HCT116 (cell line): ENCODE data around the gene FBLN7. TPM values are rescaled to one million over a fixed set of nuclear protein-coding genes. Genes with fewer than 3 reads are reported as not detected.

Experiments used
- ATAC-seq: fragments of 200-7000 bp; cut with Tn5 transposase; 2 replicates; pipeline ENCODE4 v1.9.1; 2020; ENCODE audit warnings: mild to moderate bottlenecking, moderate library complexity
- BruUV-seq: library from RNA; stranded (reverse); fragments of 400-500 nt; replicated peaks from 2 replicates; lab custom pipeline; 2021; lab: Mats Ljungman, UMichigan
- CTCF ChIA-PET: fragments of 300-600 bp; sonication (Branson Sonifier 250); formaldehyde crosslinking; loops from one replicate; lab custom pipeline; 2021; ENCODE audit warnings: antibody characterized with exemption; lab: Charles Lee
- POLR2A ChIA-PET: fragments of 300-600, 350-600 bp; sonication (Branson Sonifier 250); formaldehyde crosslinking; loops from one replicate; lab custom pipeline; 2021; ENCODE audit warnings: antibody characterized with exemption; lab: Charles Lee
- RAD21 ChIA-PET, 2 experiments: fragments of 300-600 bp; sonication (Branson Sonifier 250); formaldehyde crosslinking; loops; one replicate each; lab custom pipeline; 2023; ENCODE audit warnings: low total read pairs in 2 of 2; ENCODE audit not compliant: uncharacterized antibody in 2 of 2, unreplicated experiment in 2 of 2, low non-redundant PET in 1 of 2; lab: Charles Lee
- DNase-seq: peaks from one replicate; pipeline ENCODE4 v3.0.0-alpha.2; 2010; ENCODE audit warnings: low read depth, low spot score
- H2AFZ ChIP-seq: fragments of 200-600 bp; shearing (Covaris generic), sonication (generic); 2 replicates; pipeline ENCODE4 v1.6.1; 2017; ENCODE audit warnings: low read depth, mixed run types, mixed read lengths, antibody characterized with exemption, low read length; ENCODE audit not compliant: poor library complexity, severe bottlenecking
- H3K27ac ChIP-seq: 2 replicates; pipeline ENCODE4 v1.5.1; 2012; ENCODE audit warnings: low read depth, low read length
- H3K27me3 ChIP-seq: fragments of 200-600 bp; sonication (generic); 2 replicates; pipeline ENCODE4 v1.6.1; 2016; ENCODE audit warnings: mixed run types, low read length, mixed read lengths; ENCODE audit not compliant: insufficient read depth
- H3K36me3 ChIP-seq, 2 experiments: fragments of 200-500 bp in 1 of 2; fragments of 200-600 bp in 1 of 2; sonication (Bioruptor generic) in 1 of 2; sonication (generic) in 1 of 2; 2 replicates each; pipeline versions ENCODE4 v1.5.1 to v1.6.1; 2014 to 2016; ENCODE audit warnings: low read length in 2 of 2, inconsistent platforms in 1 of 2, mixed read lengths in 1 of 2, mixed run types in 1 of 2; ENCODE audit not compliant: insufficient read depth in 2 of 2, control insufficient read depth in 1 of 2
- H3K4me1 ChIP-seq, 2 experiments: fragments of 200-600 bp in 1 of 2; sonication (generic) in 1 of 2; 2 replicates each; pipeline versions ENCODE4 v1.5.1 to v1.6.1; 2012 to 2017; ENCODE audit warnings: low read length in 2 of 2, inconsistent platforms in 1 of 2, mild to moderate bottlenecking in 1 of 2, mixed read lengths in 1 of 2, mixed run types in 1 of 2, moderate library complexity in 1 of 2; ENCODE audit not compliant: insufficient read depth in 2 of 2, control insufficient read depth in 1 of 2
- H3K4me2 ChIP-seq: fragments of 200-600 bp; sonication (generic); 2 replicates; pipeline ENCODE4 v1.6.1; 2017; ENCODE audit warnings: mixed run types, low read length, mixed read lengths
- H3K4me3 ChIP-seq, 2 experiments: fragments of 200-600 bp in 1 of 2; sonication (generic) in 1 of 2; replicated peaks in 1 of 2; 2 replicates each; pipeline ENCODE4 v1.5.1; 2011 to 2016; ENCODE audit warnings: low read length in 2 of 2, control low read depth in 1 of 2, low read depth in 1 of 2, mild to moderate bottlenecking in 1 of 2, mixed read lengths in 1 of 2, mixed run types in 1 of 2
- H3K79me2 ChIP-seq: fragments of 200-600 bp; sonication (generic); 2 replicates; pipeline ENCODE4 v1.6.1; 2017; ENCODE audit warnings: mild to moderate bottlenecking, mixed run types, low read length, moderate library complexity, mixed read lengths; ENCODE audit not compliant: insufficient read depth
- H3K9ac ChIP-seq: fragments of 200-600 bp; sonication (generic); 2 replicates; pipeline ENCODE4 v1.6.1; 2016; ENCODE audit warnings: low read length, mixed read lengths
- H3K9me2 ChIP-seq: fragments of 200-600 bp; sonication (generic), shearing (Covaris generic); 2 replicates; pipeline ENCODE4 v1.6.1; 2017; ENCODE audit warnings: mixed run types, mild to moderate bottlenecking, moderate library complexity; ENCODE audit not compliant: insufficient read depth
- H3K9me3 ChIP-seq, 2 experiments: fragments of 200-500 bp in 1 of 2; fragments of 200-600 bp in 1 of 2; sonication (Bioruptor generic) in 1 of 2; sonication (generic) in 1 of 2; 2 replicates each; pipeline ENCODE4 v1.6.1; 2014 to 2017; ENCODE audit warnings: low read length in 2 of 2, mixed read lengths in 2 of 2, inconsistent platforms in 1 of 2, low read depth in 1 of 2, mild to moderate bottlenecking in 1 of 2, mixed run types in 1 of 2, moderate library complexity in 1 of 2; ENCODE audit not compliant: control insufficient read depth in 1 of 2, insufficient read depth in 1 of 2
- H4K20me1 ChIP-seq: fragments of 200-600 bp; sonication (generic), shearing (Covaris generic); 2 replicates; pipeline ENCODE4 v1.6.1; 2017; ENCODE audit warnings: mixed run types, mild to moderate bottlenecking, moderate library complexity; ENCODE audit not compliant: insufficient read depth
- ATF3 ChIP-seq: IDR thresholded peaks from 2 replicates; pipeline ENCODE4 v1.6.1; 2012
- CEBPB ChIP-seq: IDR thresholded peaks from 2 replicates; pipeline ENCODE4 v1.6.1; 2012; ENCODE audit warnings: low read depth
- CTCF ChIP-seq, 3 experiments: fragments of 200-600 bp in 1 of 3; sonication (generic) in 1 of 3; IDR thresholded peaks in 2 of 3; conservative IDR thresholded peaks in 1 of 3; 2 replicates each; pipeline ENCODE4 v1.5.1; 2012 to 2017; ENCODE audit warnings: low read depth in 2 of 3, low read length in 2 of 3, antibody characterized with exemption in 1 of 3, borderline replicate concordance in 1 of 3, control low read depth in 1 of 3, mild to moderate bottlenecking in 1 of 3, mixed read lengths in 1 of 3, mixed run types in 1 of 3, moderate library complexity in 1 of 3; ENCODE audit not compliant: insufficient read depth in 1 of 3
- EGR1 ChIP-seq: IDR thresholded peaks from 2 replicates; pipeline ENCODE4 v1.6.1; 2012; ENCODE audit warnings: low read depth
- ELF1 ChIP-seq: IDR thresholded peaks from 2 replicates; pipeline ENCODE4 v1.6.1; 2012; ENCODE audit warnings: low read depth, borderline replicate concordance
- EZH2 ChIP-seq: fragments of 200-600 bp; sonication (generic); IDR thresholded peaks from 2 replicates; pipeline ENCODE4 v1.6.1; 2017; ENCODE audit warnings: antibody characterized with exemption, mixed run types
- EZH2phosphoT487 ChIP-seq: fragments of 200-600 bp; IDR thresholded peaks from 2 replicates; pipeline ENCODE4 v1.6.1; 2018; ENCODE audit warnings: antibody characterized with exemption, borderline replicate concordance
- POLR2A ChIP-seq: IDR thresholded peaks from 2 replicates; pipeline ENCODE4 v1.7.0; 2011; ENCODE audit warnings: borderline replicate concordance; ENCODE audit not compliant: insufficient read depth, insufficient read length; ENCODE audit errors: extremely low read depth
- POLR2AphosphoS5 ChIP-seq: IDR thresholded peaks from 2 replicates; pipeline ENCODE4 v1.6.1; 2011; ENCODE audit warnings: mild to moderate bottlenecking, low read depth, low read length, moderate library complexity
- SIN3A ChIP-seq: IDR thresholded peaks from 2 replicates; pipeline ENCODE4 v1.6.1; 2012; ENCODE audit warnings: low read depth
- SRF ChIP-seq: IDR thresholded peaks from 2 replicates; pipeline ENCODE4 v1.6.1; 2012; ENCODE audit warnings: low read depth
- TCF7L2 ChIP-seq: IDR thresholded peaks from 2 replicates; pipeline ENCODE4 v1.7.0; 2011; ENCODE audit warnings: borderline replicate concordance, inconsistent platforms; ENCODE audit not compliant: insufficient read depth, insufficient read length; ENCODE audit errors: extremely low read depth
- YY1 ChIP-seq: IDR thresholded peaks from 2 replicates; pipeline ENCODE4 v1.6.1; 2011; ENCODE audit warnings: low read length, low read depth, moderate library complexity, mild to moderate bottlenecking; ENCODE audit not compliant: insufficient replicate concordance; ENCODE audit errors: extremely low read depth
- ZFX ChIP-seq: fragments of 450-650 bp; IDR thresholded peaks from 2 replicates; pipeline ENCODE4 v1.6.1; 2017
- ZNF274 ChIP-seq: fragments of 200-500 bp; sonication (Bioruptor generic); IDR thresholded peaks from 2 replicates; pipeline ENCODE4 v1.6.1; 2014; ENCODE audit warnings: mild to moderate bottlenecking, low read depth, low read length, inconsistent platforms
- intact Hi-C: fragments of 100-400 bp; cut with micrococcal nuclease; formaldehyde crosslinking; loops from 2 replicates; pipeline ENCODE4 v1.10.0; 2022
- total RNA-seq: library from RNA; stranded (reverse); gene quantifications from one replicate; pipeline ENCODE4 v1.2.1, GENCODE V29; 2021; ENCODE audit not compliant: unreplicated experiment
- TF ChIP-seq, protein P1 (sequence below): IDR thresholded peaks from 2 replicates; pipeline ENCODE4 v1.6.1; 2012
- TF ChIP-seq, protein P2 (sequence below): IDR thresholded peaks from 2 replicates; pipeline ENCODE4 v1.6.1; 2011; ENCODE audit warnings: mild to moderate bottlenecking, low read length, moderate library complexity; ENCODE audit not compliant: insufficient replicate concordance; ENCODE audit errors: extremely low read depth

Gene FBLN7
- total RNA-seq, 1 experiment from 2014 or later, result 0.34 TPM

DNA sequence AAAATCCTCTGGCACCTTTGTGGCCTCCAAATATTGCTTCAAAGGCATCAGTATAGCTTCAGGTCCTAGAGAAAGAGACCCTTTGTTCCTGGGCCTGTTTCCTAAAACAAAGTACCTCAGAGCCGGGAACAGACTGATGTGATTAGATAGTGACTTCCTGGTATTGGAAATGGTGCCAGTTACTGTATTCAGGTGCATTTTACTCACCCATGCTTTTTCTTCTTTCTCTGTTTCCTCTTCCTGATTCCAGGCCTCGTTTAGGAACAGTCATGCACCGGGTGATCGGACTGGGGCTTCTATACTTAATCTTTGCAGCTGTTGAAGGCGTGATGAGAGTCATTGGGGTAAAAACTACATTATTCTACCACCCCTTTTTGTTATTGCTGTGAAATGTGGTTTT lies 48.8 kb upstream of the FBLN7 start:
- ChIA-PET CTCF (no interaction called here), RAD21 (no interaction called here), POLR2A (no interaction called here)
- H3K27ac ChIP-seq, result no peak overlapping the region
- no peaks in the 10 kb centered on the region for H3K9me2 ChIP-seq
- H3K27me3 ChIP-seq, result no peaks in the 10 kb centered on the region
- no peak overlapping the region for H3K4me2 ChIP-seq
- H3K79me2 ChIP-seq, result no peaks in the 10 kb centered on the region
- H2AFZ ChIP-seq, result no peak overlapping the region
- TF ChIP-seq CTCF (IDR thresholded peaks at IDR 0.05 in 2 of 3, conservative IDR thresholded peaks at IDR 0.05 in 1 of 3; ENCODE audit: borderline replicate concordance in 1 of 3, insufficient read depth in 1 of 3, low read depth in 2 of 3, low read length in 2 of 3) (no peak), ZFX (no peak), YY1 (no peak), EZH2phosphoT487 (no peak), ZNF274 (no peak), EZH2 (no peak), TCF7L2 (no peak), EGR1 (no peak), ELF1 (no peak), SIN3A (no peak), CEBPB (no peak), POLR2AphosphoS5 (no peak), ATF3 (no peak), SRF (no peak), POLR2A (no peak)
- TF ChIP-seq, protein P1, sequence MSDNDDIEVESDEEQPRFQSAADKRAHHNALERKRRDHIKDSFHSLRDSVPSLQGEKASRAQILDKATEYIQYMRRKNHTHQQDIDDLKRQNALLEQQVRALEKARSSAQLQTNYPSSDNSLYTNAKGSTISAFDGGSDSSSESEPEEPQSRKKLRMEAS, result no peak
- TF ChIP-seq, protein P2, sequence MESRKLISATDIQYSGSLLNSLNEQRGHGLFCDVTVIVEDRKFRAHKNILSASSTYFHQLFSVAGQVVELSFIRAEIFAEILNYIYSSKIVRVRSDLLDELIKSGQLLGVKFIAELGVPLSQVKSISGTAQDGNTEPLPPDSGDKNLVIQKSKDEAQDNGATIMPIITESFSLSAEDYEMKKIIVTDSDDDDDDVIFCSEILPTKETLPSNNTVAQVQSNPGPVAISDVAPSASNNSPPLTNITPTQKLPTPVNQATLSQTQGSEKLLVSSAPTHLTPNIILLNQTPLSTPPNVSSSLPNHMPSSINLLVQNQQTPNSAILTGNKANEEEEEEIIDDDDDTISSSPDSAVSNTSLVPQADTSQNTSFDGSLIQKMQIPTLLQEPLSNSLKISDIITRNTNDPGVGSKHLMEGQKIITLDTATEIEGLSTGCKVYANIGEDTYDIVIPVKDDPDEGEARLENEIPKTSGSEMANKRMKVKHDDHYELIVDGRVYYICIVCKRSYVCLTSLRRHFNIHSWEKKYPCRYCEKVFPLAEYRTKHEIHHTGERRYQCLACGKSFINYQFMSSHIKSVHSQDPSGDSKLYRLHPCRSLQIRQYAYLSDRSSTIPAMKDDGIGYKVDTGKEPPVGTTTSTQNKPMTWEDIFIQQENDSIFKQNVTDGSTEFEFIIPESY, result no peak
- H3K9me3 ChIP-seq, result no peaks in the 10 kb centered on the region
- no peak overlapping the region for H3K4me3 ChIP-seq
- intact Hi-C loops, result no loop called here
- ATAC-seq (no peak), DNase-seq (no peak)
- H3K36me3 ChIP-seq, result peaks cover 5 to 9% of the 10 kb centered on the region in 2 experiments; a peak in 1 of 4 replicates
- no TSS peak for BruUV-seq
- no peaks in the 10 kb centered on the region for H3K4me1 ChIP-seq
- no peaks in the 10 kb centered on the region for H4K20me1 ChIP-seq
- no peak overlapping the region for H3K9ac ChIP-seq
